ENCODE measurements around the gene RNU1-3.
"Not testable (repeated sequence)": the region's sequence is repeated elsewhere in the genome, so short reads cannot be mapped to it uniquely, and the experiment has no call there.

Gene RNU1-3

GRCh38 chr1:16636551-16637195, 30.1 kb downstream of the RNU1-3 start:
- not testable (repeated sequence) for H2AK5ac ChIP-seq (ENCODE audit: low read length, severe bottlenecking); H3K4me3 ChIP-seq (ENCODE audit: insufficient read depth in 1 of 2, low read depth in 1 of 2, low read length in 2 of 2); H3K27ac ChIP-seq (ENCODE audit: low read length, poor library complexity, severe bottlenecking); H3K4me1 ChIP-seq (ENCODE audit: control insufficient read depth, insufficient read depth, low read depth, low read length); H4K91ac ChIP-seq (ENCODE audit: low read length); H3K14ac ChIP-seq (ENCODE audit: low read length in 2 of 2); H3K23ac ChIP-seq (ENCODE audit: low read length in 2 of 2); H4K8ac ChIP-seq (ENCODE audit: low read length); H3K9me3 ChIP-seq (ENCODE audit: control insufficient read depth, low read length); H2BK12ac ChIP-seq (ENCODE audit: low read length in 2 of 2); H3K27me3 ChIP-seq (ENCODE audit: control insufficient read depth in 1 of 2, insufficient read depth in 1 of 2, low read length in 2 of 2); H2AFZ ChIP-seq (ENCODE audit: low read depth, low read length); H3K4ac ChIP-seq (ENCODE audit: low read depth in 1 of 2, low read length in 2 of 2); H2BK5ac ChIP-seq (ENCODE audit: low read depth, low read length, poor library complexity, severe bottlenecking); DNase-seq; H2BK15ac ChIP-seq (ENCODE audit: low read depth, poor library complexity, severe bottlenecking); H2BK120ac ChIP-seq (ENCODE audit: low read depth, low read length); H3K4me2 ChIP-seq (ENCODE audit: low read length, poor library complexity, severe bottlenecking); H3K18ac ChIP-seq (ENCODE audit: low read depth in 1 of 2, low read length in 2 of 2); H3K9ac ChIP-seq (ENCODE audit: low read length)
- Histone ChIP-seq H3K36me3 (ENCODE audit: control insufficient read depth in 1 of 2, insufficient read depth in 2 of 2, low read depth in 1 of 2, low read length in 2 of 2) (peaks cover 22 to 30% of the 10 kb centered on the region in 2 experiments), H3K79me1 (replicated peaks; ENCODE audit: low read length, poor library complexity, severe bottlenecking) (peaks cover 60% of the 10 kb centered on the region)
- 91% methylated on average over 10 of the region's 10 CpGs for WGBS

GRCh38 chr1:16635959-16636358, 30.8 kb downstream of the RNU1-3 start:
- H4K8ac ChIP-seq (ENCODE audit: low read length); H2AFZ ChIP-seq (ENCODE audit: low read depth, low read length); H2BK15ac ChIP-seq (ENCODE audit: low read depth, poor library complexity, severe bottlenecking); H4K91ac ChIP-seq (ENCODE audit: low read length); H3K9me3 ChIP-seq (ENCODE audit: control insufficient read depth, low read length); H3K4me1 ChIP-seq (ENCODE audit: control insufficient read depth, insufficient read depth, low read depth, low read length); H2BK5ac ChIP-seq (ENCODE audit: low read depth, low read length, poor library complexity, severe bottlenecking); H3K27ac ChIP-seq (ENCODE audit: low read length, poor library complexity, severe bottlenecking); DNase-seq; H3K27me3 ChIP-seq (ENCODE audit: control insufficient read depth in 1 of 2, insufficient read depth in 1 of 2, low read length in 2 of 2); H3K23ac ChIP-seq (ENCODE audit: low read length in 2 of 2); H3K18ac ChIP-seq (ENCODE audit: low read depth in 1 of 2, low read length in 2 of 2); H2BK120ac ChIP-seq (ENCODE audit: low read depth, low read length); H3K4me2 ChIP-seq (ENCODE audit: low read length, poor library complexity, severe bottlenecking); H3K14ac ChIP-seq (ENCODE audit: low read length in 2 of 2); H3K4ac ChIP-seq (ENCODE audit: low read depth in 1 of 2, low read length in 2 of 2); H2BK12ac ChIP-seq (ENCODE audit: low read length in 2 of 2); H2AK5ac ChIP-seq (ENCODE audit: low read length, severe bottlenecking); H3K9ac ChIP-seq (ENCODE audit: low read length); H3K4me3 ChIP-seq (ENCODE audit: insufficient read depth in 1 of 2, low read depth in 1 of 2, low read length in 2 of 2): not testable (repeated sequence)
- Histone ChIP-seq H3K79me1 (replicated peaks; ENCODE audit: low read length, poor library complexity, severe bottlenecking) (peaks cover 62% of the 10 kb centered on the region), H3K36me3 (ENCODE audit: control insufficient read depth in 1 of 2, insufficient read depth in 2 of 2, low read depth in 1 of 2, low read length in 2 of 2) (peaks cover 29 to 37% of the 10 kb centered on the region in 2 experiments)
- WGBS = 98% methylated on average over 5 of the region's 5 CpGs

- WGBS = 96% methylated on average over 6 of the region's 6 CpGs
These were observed 33.0 kb downstream of the RNU1-3 start for GRCh38 chr1:16633540-16634282.

GRCh38 chr1:16632044-16632850, 34.5 kb downstream of the RNU1-3 start:
- H4K91ac ChIP-seq (ENCODE audit: low read length) = not testable (repeated sequence)

More at GRCh38 chr1:16633540-16634282, 33.0 kb downstream of the RNU1-3 start:
- not testable (repeated sequence) for H2BK15ac ChIP-seq (ENCODE audit: low read depth, poor library complexity, severe bottlenecking); H2AFZ ChIP-seq (ENCODE audit: low read depth, low read length); H3K9me3 ChIP-seq (ENCODE audit: control insufficient read depth, low read length); H3K18ac ChIP-seq (ENCODE audit: low read depth in 1 of 2, low read length in 2 of 2); H3K4me3 ChIP-seq (ENCODE audit: insufficient read depth in 1 of 2, low read depth in 1 of 2, low read length in 2 of 2); H3K27ac ChIP-seq (ENCODE audit: low read length, poor library complexity, severe bottlenecking); H2AK5ac ChIP-seq (ENCODE audit: low read length, severe bottlenecking); H3K27me3 ChIP-seq (ENCODE audit: control insufficient read depth in 1 of 2, insufficient read depth in 1 of 2, low read length in 2 of 2); H3K9ac ChIP-seq (ENCODE audit: low read length); H2BK5ac ChIP-seq (ENCODE audit: low read depth, low read length, poor library complexity, severe bottlenecking); H3K14ac ChIP-seq (ENCODE audit: low read length in 2 of 2); H2BK12ac ChIP-seq (ENCODE audit: low read length in 2 of 2); H4K91ac ChIP-seq (ENCODE audit: low read length); H3K23ac ChIP-seq (ENCODE audit: low read length in 2 of 2); H2BK120ac ChIP-seq (ENCODE audit: low read depth, low read length); DNase-seq; H4K8ac ChIP-seq (ENCODE audit: low read length); H3K4me2 ChIP-seq (ENCODE audit: low read length, poor library complexity, severe bottlenecking); H3K4ac ChIP-seq (ENCODE audit: low read depth in 1 of 2, low read length in 2 of 2); H3K4me1 ChIP-seq (ENCODE audit: control insufficient read depth, insufficient read depth, low read depth, low read length)
- H3K79me1 ChIP-seq (replicated peaks; ENCODE audit: low read length, poor library complexity, severe bottlenecking) = peaks cover 56% of the 10 kb centered on the region
- peaks cover 47 to 59% of the 10 kb centered on the region in 2 experiments for H3K36me3 ChIP-seq (ENCODE audit: control insufficient read depth in 1 of 2, insufficient read depth in 2 of 2, low read depth in 1 of 2, low read length in 2 of 2)

More at GRCh38 chr1:16632044-16632850, 34.5 kb downstream of the RNU1-3 start:
- not testable (repeated sequence) for H2BK5ac ChIP-seq (ENCODE audit: low read depth, low read length, poor library complexity, severe bottlenecking); H3K4me3 ChIP-seq (ENCODE audit: insufficient read depth in 1 of 2, low read depth in 1 of 2, low read length in 2 of 2); H3K9ac ChIP-seq (ENCODE audit: low read length); H2BK120ac ChIP-seq (ENCODE audit: low read depth, low read length); H3K27me3 ChIP-seq (ENCODE audit: control insufficient read depth in 1 of 2, insufficient read depth in 1 of 2, low read length in 2 of 2); H2AK5ac ChIP-seq (ENCODE audit: low read length, severe bottlenecking); DNase-seq; H2BK15ac ChIP-seq (ENCODE audit: low read depth, poor library complexity, severe bottlenecking); H3K18ac ChIP-seq (ENCODE audit: low read depth in 1 of 2, low read length in 2 of 2); H3K27ac ChIP-seq (ENCODE audit: low read length, poor library complexity, severe bottlenecking); H3K4ac ChIP-seq (ENCODE audit: low read depth in 1 of 2, low read length in 2 of 2); H4K8ac ChIP-seq (ENCODE audit: low read length); H3K4me1 ChIP-seq (ENCODE audit: control insufficient read depth, insufficient read depth, low read depth, low read length); H2AFZ ChIP-seq (ENCODE audit: low read depth, low read length); H2BK12ac ChIP-seq (ENCODE audit: low read length in 2 of 2); H3K9me3 ChIP-seq (ENCODE audit: control insufficient read depth, low read length); H3K23ac ChIP-seq (ENCODE audit: low read length in 2 of 2); H3K14ac ChIP-seq (ENCODE audit: low read length in 2 of 2); H3K4me2 ChIP-seq (ENCODE audit: low read length, poor library complexity, severe bottlenecking)
- Histone ChIP-seq H3K79me1 (replicated peaks; ENCODE audit: low read length, poor library complexity, severe bottlenecking) (peaks cover 50% of the 10 kb centered on the region), H3K36me3 (ENCODE audit: control insufficient read depth in 1 of 2, insufficient read depth in 2 of 2, low read depth in 1 of 2, low read length in 2 of 2) (peaks cover 55 to 68% of the 10 kb centered on the region in 2 experiments)
- 95% methylated on average over 14 of the region's 14 CpGs for WGBS

Measured in mesenchymal stem cell (in vitro differentiated cells and primary cell).